ENCODE results near the gene WFDC2. TPM values are rescaled to one million over a fixed set of nuclear protein-coding genes. Genes with fewer than 3 reads are reported as not detected.
A peak's percentile ranks its signal among the peaks of the same experiment; 100 is the strongest.

The WFDC2 gene
- total RNA-seq, 2 donors from 2014 or later = 117 to 285 TPM

DNA sequence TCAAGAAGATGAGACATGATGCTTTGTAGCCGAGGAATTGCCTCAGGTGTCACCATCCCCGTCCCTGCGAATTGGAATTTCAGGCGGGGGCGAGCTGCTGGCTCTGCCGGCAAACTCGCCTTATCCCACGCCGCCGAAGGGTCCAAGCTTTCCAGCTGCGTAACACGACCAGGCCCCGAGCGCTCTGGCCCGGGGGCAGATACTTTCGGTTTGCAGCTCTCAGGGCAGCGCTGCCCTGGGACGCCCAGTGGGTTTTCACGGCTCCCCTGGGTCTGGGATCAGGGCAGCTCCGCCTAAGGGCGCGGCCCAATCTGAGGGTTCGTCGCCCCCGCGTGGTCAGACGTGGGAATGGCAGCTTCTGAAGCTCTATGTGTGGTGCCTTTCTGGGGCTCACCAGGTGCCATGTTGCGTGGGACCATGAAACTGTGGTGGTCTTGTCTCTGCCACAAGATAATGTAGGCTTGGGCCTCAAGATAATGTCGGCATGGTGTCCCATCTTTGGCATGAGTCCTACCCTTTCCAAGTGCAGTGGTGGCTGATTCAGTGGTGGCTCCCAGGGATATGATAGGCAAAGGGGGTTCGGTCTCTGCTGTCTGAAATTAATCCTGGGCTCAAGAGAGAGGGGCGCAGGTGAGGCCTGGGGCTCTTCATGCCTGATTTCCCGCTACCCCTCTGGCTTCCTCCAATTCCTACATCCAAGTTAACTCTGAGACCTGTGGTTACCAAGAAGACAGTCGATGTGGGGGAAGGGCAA lies 32.6 kb upstream of the WFDC2 start:
- peak overlapping the region; percentile 81 to 83 for H3K9ac ChIP-seq (ENCODE audit: low read depth in 2 of 2, low read length in 2 of 2)

DNA sequence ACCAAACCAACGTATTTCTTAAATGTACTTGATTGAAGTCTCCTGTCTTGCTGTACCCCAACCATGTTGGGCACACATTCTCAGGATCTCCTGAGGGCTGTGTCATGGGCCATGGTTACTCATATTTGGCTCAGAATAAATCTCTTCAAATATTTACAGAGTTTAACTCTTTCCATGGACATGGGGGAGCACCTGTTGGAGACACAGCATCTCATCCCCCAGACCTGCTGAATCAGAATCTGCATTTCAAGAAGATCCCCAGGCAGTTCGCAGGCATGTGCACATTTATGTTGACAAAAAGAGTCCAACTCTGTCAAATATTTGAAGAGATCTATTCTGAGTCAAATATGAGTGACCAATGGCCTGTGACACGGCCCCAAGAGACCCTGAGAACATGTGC lies 29.1 kb upstream of the WFDC2 start:
- Histone ChIP-seq H3K27ac (no peak overlapping the region), H3K9me3 (no peaks in the 10 kb centered on the region), H3K4me3 (no peak overlapping the region), H3K36me3 (no peaks in the 10 kb centered on the region), H3K9ac (ENCODE audit: low read depth in 2 of 2, low read length in 2 of 2) (no peak overlapping the region), H3K27me3 (no peaks in the 10 kb centered on the region), H3K4me1 (no peaks in the 10 kb centered on the region)
- DNase-seq = no peak
- intact Hi-C loops (cut with DNase I) = no loop called here
- TF ChIP-seq CTCF (IDR thresholded peaks at IDR 0.05) = no peak

More for the DNA sequence above, 32.6 kb upstream of the WFDC2 start:
- H3K4me1 ChIP-seq = no peaks in the 10 kb centered on the region
- no peaks in the 10 kb centered on the region for H3K9me3 ChIP-seq
- TF ChIP-seq CTCF (IDR thresholded peaks at IDR 0.05) = peak; percentile 89
- H3K4me3 ChIP-seq = peak overlapping the region; percentile 48
- DNase-seq = peak; percentile 93
- H3K27me3 ChIP-seq = no peaks in the 10 kb centered on the region
- H3K36me3 ChIP-seq = no peaks in the 10 kb centered on the region
- peak overlapping the region; percentile 41 for H3K27ac ChIP-seq
- intact Hi-C loops (cut with DNase I) = loop anchor here (5.0 kb wide), 2 partner anchors 65 to 115 kb away; no protein-coding TSS in a partner anchor

DNA sequence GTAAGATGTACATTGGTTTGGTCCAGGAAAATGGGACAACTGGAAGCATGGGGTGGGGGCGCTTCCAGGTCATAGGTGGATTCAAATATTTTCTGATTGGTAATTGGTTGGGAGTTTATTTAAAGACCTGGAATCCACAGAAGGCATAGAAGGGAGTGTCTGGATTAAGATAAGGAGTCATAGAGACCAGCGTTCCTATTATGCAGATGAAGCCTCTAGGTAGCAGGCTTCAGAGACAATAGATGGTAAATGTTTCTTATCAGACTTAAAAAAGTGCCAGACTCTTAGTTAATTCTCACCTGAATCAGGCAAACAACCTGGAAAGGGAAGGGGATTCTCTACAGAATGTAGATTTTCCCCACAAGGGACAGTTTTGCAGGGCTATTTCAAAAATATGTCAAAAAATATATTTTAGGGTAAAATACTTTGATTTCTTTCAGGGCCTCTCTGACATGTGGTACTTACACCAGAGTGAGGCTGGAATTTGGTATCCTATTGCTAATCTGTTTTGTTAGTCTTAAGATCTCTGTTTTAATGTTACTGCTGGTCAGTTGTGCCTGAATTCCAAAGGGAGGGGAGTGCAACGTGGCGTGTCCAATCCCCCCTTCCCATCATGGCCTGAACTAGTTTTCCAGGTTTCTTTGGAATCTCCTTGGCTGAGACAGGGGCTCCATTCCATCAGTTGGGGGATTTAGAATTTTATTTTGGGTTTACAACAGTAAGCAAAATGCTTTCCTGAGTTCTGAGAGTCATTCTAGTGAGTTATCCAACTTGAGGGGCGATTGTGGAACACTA lies 28.5 kb upstream of the WFDC2 start:
- Histone ChIP-seq H3K36me3 (no peaks in the 10 kb centered on the region), H3K4me1 (no peaks in the 10 kb centered on the region), H3K9ac (ENCODE audit: low read depth in 2 of 2, low read length in 2 of 2) (no peak overlapping the region), H3K27ac (no peak overlapping the region), H3K9me3 (no peaks in the 10 kb centered on the region), H3K27me3 (no peaks in the 10 kb centered on the region), H3K4me3 (no peak overlapping the region)
- no peak for DNase-seq
- no peak for TF ChIP-seq CTCF (IDR thresholded peaks at IDR 0.05)
- intact Hi-C loops (cut with DNase I) = no loop called here

- H3K9me3 ChIP-seq = no peaks in the 10 kb centered on the region
- no peak for TF ChIP-seq CTCF (IDR thresholded peaks at IDR 0.05)
- no peaks in the 10 kb centered on the region for H3K27me3 ChIP-seq
- no peaks in the 10 kb centered on the region for H3K4me1 ChIP-seq
- no peak overlapping the region for H3K4me3 ChIP-seq
- no peak overlapping the region for H3K9ac ChIP-seq (ENCODE audit: low read depth in 2 of 2, low read length in 2 of 2)
- no peaks in the 10 kb centered on the region for H3K36me3 ChIP-seq
- DNase-seq = no peak
- intact Hi-C loops (cut with DNase I) = no loop called here
- no peak overlapping the region for H3K27ac ChIP-seq
Observed at GRCh38 chr20:45441746-45442145, 27.8 kb upstream of the WFDC2 start.

DNA sequence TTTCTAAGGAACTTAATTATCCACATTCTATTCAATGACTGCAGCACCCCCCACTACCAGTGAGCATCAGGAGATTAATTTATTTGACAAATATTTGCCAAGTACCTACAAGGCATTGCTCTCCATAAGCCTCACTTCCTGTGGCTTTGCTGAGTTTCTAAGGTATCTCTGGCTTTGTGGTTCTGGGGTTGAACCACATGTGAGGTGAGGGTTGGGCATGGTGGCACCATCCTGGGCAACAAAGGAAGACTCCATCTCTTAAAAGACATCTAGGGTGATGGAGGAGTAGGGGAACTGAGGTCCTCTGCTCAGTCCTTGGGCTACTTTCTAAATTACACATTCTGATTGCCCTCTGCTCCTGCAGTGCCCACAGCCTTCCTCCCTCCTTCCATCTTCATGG lies 25.5 kb upstream of the WFDC2 start:
- Histone ChIP-seq H3K9me3 (no peaks in the 10 kb centered on the region), H3K4me3 (no peak overlapping the region), H3K4me1 (no peaks in the 10 kb centered on the region), H3K9ac (ENCODE audit: low read depth in 2 of 2, low read length in 2 of 2) (no peak overlapping the region), H3K27me3 (no peaks in the 10 kb centered on the region), H3K36me3 (no peaks in the 10 kb centered on the region), H3K27ac (no peak overlapping the region)
- DNase-seq = no peak
- TF ChIP-seq CTCF (IDR thresholded peaks at IDR 0.05) = no peak
- intact Hi-C loops (cut with DNase I) = no loop called here
